ENCODE measurements around the gene ATP2C1.
"Not testable (repeated sequence)": the region's sequence is repeated elsewhere in the genome, so short reads cannot be mapped to it uniquely, and the experiment has no call there.

The ATP2C1 gene, protein sequence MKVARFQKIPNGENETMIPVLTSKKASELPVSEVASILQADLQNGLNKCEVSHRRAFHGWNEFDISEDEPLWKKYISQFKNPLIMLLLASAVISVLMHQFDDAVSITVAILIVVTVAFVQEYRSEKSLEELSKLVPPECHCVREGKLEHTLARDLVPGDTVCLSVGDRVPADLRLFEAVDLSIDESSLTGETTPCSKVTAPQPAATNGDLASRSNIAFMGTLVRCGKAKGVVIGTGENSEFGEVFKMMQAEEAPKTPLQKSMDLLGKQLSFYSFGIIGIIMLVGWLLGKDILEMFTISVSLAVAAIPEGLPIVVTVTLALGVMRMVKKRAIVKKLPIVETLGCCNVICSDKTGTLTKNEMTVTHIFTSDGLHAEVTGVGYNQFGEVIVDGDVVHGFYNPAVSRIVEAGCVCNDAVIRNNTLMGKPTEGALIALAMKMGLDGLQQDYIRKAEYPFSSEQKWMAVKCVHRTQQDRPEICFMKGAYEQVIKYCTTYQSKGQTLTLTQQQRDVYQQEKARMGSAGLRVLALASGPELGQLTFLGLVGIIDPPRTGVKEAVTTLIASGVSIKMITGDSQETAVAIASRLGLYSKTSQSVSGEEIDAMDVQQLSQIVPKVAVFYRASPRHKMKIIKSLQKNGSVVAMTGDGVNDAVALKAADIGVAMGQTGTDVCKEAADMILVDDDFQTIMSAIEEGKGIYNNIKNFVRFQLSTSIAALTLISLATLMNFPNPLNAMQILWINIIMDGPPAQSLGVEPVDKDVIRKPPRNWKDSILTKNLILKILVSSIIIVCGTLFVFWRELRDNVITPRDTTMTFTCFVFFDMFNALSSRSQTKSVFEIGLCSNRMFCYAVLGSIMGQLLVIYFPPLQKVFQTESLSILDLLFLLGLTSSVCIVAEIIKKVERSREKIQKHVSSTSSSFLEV

DNA sequence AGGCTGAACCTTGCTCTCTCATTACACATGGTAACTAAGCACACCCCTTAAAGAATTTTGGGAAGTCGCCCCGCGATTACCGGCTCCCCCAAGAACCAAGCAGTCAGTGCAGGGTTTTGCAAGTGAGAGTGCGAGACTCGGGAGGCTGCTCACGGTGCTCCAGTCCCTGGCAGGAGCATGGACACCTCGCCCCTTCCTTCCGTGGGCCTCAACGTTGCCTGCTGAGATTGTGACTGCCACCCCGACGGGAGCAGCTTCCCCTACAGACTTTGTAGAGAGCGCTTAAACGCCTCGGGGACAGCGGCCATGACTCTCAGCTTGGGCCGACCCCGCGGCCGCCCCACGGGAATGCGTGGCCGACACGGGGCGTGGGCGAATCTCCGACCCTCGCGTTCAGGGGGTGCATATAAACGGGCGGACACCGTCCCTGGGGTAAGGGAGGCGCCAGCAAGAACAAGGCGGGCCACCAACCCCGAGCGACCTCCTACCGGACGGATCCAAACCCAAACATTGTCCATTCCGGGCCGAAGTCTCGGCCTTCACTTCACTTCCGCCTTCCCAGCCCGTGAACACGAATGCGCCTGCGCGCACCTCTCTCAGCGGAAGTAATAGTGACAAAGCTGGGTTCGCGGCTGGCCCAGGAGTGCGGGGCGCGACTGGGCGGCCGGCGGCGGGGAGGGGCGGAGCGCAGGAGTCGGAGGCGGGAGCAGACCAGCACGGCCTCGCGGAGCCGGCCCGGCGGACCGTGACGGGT is at the start of gene ATP2C1:
Gene ATP2C1, plus strand, starts transcription at position 709 of the 754 bp plus-strand sequence. CDS start 686 bp downstream, outside the sequence.
- peak; percentile 98 for DNase-seq

- DNase-seq, result no peak
Observed at GRCh38 chr3:130844462-130844861, 49.4 kb upstream of the ATP2C1 start.

GRCh38 chr3:130846181-130846580 is 47.7 kb upstream of the ATP2C1 start:
- DNase-seq, result no peak

DNA sequence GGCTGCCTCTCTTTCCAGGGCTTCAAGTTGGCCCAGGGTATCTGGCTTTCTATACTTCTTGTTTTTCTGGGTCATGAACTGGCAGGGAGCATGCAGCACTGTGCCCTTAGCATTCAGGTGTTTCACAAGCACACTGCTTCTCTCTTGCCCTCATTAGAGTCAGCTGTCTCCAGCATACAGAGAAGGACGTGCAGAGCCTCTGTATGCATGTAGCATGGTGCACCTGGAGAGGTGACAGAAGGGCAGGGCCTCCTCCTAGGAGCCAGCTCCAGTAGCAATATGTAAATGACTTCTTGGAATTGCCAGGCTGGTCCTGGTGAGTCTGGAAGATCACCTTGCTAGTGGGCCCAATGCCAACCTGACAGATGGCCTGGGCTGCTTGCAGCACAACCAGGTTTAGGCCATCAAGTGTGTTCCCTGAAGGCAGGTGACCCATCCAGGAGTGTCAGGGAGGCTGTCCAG is 44.8 kb upstream of the ATP2C1 start:
- peak; percentile 17 for DNase-seq

DNA sequence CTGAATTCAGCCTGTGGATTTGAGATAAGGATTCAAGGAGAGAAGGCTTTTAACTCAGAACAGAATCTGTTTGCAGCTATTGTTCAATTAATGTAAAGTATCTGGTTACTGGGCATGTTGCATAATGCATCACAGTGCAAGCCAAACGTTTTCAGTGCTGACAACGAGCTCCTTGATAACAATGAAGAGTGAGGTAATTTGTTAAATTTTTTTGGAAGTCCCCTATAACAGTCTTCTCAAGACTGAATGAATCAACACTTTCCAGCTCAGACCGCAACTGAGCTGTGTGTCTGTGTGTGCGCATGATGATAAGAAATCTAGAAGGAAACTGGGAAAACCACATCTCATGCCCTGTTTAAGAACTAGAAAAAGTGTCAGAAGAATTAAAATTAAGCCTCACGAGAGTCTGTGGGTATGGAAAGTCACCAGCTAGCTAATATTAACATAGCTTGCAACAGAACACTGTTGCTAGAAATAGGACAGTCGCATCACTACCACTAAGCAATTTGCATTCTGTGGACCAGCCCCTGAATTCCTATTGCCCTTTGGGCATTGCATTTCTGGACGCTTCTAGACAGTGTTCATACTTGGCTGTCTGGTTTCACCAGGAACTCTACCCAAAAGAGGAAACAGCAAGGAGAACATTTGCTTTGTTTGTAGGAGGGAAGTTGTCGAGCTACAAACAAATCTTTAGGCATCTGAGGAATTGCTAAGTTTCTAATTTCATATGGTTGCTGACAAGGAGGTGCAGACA is 43.7 kb upstream of the ATP2C1 start:
- peak; percentile 54 for DNase-seq

DNA sequence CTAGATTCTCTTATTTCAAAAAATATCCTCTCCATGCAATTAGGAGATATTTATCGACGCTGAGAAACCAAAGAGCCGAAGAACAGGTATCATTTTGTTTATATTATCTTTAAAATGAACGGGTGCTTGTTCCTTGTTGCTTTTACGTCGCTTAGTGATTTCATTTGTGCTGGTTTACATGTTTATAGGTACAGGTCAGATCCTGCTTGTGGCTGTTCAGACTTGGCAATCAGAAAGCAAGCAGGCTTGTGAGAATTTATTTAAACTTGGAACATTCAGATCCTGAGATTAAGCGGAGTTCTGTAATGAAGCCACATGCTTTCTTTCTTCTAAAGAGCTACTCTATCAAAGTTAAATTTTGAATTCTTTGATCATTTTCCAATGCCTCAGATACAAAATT is 43.0 kb upstream of the ATP2C1 start:
- no peak for DNase-seq

DNA sequence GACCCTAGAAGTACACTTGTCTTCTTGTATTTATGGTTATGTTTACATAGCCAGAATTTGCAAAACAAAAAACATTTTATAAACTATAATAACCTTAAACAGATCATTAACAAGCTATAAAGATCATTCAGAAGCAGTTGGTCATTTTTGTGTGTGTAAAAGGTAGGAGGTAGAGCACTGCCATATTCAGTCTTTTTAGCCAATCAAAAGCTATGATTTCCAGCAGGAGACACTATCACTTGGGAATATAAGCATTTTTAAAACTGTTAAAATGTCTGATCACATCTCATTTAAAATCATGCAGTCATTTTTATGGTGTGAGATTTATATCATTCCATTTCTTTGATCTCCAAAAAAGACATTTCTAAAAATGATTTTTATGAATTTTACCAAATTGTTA is 42.6 kb upstream of the ATP2C1 start:
- no peak for DNase-seq

GRCh38 chr3:130853581-130853980 is 40.3 kb upstream of the ATP2C1 start:
- DNase-seq, result peak; percentile 47

DNA sequence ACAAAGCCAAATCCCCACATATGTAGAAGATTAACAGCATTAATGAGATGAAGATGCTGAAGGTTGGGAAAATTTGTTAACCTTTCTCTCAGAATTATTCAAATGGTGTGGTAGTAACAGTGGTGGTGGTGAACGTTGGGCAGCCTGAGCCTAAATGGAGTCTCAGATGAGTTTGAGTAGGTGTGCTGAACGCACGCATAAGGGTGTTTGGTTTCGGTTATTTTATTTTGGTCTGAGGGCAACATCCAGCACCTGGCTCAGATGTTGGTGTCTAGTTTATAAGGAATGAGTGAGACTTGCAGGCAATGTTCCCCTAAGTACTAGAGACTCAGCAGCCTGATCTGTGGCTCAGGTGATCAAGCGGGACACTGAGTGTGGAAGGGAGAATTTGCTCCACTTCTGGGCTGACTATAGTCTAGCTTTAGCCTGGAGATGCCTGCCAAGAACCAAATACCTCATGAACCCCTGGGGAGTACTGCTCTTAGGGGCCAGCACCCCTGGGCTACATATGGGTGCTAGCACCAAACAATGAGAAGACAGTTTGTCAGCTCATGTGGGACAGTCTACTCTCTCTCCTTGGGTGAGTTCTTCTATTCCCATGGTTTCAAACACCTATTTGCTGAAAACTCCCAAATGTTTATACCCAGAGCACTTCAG is 39.5 kb upstream of the ATP2C1 start:
- no peak for DNase-seq

DNA sequence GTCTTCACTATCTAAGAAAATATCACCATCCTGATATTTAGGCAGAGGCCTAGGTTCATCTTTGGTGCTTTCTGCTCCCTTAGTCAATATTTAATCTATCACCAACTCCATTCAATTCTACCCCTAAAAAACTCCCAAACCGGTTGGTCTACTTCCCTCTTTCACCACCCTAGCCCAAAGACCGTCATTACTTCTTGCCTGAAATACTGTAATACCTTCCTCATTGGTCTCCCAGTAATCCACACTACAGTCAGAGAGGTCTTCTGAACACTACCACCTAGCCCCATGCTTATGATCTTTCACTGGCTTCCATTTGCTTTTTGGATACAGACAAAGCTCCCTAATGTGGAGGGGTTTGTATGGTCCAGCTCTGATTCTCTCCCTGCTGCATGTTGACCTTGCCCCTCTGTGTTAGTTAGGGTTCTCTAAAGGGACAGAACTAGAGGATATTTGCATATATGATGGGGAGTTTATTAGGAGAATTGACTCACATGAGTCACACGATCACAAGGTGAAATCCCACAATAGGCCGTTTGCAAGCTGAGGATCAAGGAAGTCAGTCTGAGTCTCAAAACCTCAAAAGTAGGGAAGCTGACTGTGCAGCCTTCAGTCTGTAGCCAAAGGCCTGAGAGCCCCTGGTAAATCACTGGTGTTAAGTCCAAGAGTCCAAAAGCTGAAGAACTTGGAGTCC is 36.4 kb upstream of the ATP2C1 start:
- DNase-seq, result no peak

DNA sequence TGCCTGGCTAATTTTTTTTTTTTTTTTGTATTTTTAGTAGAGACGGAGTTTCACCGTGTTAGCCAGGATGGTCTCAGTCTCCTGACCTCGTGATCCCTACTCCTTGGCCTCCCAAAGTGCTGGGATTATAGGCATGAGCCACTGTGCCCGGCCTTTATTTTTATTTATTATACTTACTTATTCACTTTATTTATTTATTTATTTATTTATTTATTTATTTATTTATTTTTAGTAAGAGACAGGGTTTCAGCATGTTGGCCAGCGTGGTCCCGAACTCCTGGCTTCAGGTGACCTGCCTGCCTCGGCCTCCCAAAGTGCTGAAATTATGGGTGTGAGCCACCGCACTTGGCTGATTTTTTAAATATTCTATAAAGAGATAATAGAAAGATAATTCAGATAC is 31.8 kb upstream of the ATP2C1 start:
- not testable (repeated sequence) for DNase-seq

- DNase-seq, result no peak
Observed at GRCh38 chr3:130865489-130865888, 28.4 kb upstream of the ATP2C1 start.

GRCh38 chr3:130866327-130866726 is 27.6 kb upstream of the ATP2C1 start:
- no peak for DNase-seq

DNA sequence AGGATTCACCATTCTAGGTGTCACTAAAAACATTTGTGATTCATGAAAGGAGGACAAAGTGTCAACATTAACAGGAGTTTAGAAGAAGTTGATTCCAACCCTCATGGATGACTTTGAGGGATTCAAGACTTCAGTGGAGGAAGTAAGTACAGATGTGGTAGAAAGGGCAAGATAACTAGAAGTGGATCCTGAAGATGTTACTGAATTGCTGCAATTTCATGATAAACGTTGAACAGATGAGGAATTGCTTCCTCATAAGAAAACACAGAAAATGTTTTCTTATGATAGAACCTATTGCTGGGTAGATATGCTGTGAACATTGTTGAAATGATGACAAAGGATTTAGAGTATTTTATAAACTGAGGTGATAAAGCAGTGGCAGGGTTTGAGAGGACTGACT is 23.5 kb upstream of the ATP2C1 start:
- DNase-seq, result no peak

- DNase-seq, result no peak
Observed at GRCh38 chr3:130876594-130876993, 17.3 kb upstream of the ATP2C1 start.

GRCh38 chr3:130878464-130878863 is 15.4 kb upstream of the ATP2C1 start:
- no peak for DNase-seq

DNA sequence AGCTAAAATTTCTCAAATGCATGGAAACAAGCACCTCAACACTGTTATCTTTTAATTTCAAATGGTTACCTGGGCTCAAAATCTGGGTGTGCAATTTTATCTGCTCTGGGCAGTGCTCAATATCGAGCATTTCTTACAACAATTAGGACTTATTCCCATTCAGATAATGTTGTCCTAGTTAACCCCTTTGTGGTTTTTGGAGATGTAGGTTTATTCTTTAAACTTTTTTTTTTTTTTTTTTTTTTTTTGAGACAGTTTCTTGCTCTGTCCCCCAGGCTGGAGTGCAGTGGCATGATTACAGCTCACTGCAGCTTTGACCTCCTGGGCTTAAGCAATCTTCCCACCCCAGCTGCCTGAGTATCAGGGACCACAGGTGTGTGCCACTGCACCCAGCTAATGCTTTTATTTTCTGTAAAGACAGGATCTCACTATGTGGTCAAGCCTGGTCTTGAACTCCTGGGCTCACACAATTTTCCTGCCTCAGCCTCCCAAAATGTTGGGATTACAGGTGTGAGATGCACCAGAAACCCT is 4.4 kb upstream of the ATP2C1 start:
- DNase-seq, result no peak

DNA sequence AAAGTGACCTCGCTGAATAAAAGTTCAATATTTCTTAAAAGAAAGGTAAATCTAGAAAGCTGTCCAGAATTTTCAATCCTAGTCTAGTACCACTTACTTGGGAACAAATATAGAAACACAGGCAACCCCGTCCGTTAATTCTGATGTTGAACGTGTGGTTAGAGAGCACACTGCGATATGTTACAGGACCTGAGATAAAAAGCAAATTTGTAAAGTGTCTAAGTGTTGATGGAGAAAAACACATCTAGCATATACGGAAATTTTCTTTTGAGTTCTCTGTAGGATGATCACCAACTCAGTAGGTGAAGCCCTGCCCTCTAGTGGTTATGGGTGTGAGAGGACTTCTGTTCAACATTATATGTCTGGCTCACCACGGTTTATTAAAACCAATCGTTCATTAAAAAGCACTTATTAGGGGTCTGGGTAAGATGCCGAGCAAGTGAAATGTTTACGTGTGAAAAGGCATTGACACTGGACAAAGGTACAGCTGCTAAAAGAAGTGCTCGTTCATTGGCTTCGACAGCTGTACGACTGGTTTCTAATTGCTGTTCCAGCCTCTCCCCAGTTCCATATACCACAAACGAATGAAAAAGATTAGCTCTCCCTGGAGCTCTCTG is 1.0 kb upstream of the ATP2C1 start:
- peak; percentile 96 for DNase-seq

DNA sequence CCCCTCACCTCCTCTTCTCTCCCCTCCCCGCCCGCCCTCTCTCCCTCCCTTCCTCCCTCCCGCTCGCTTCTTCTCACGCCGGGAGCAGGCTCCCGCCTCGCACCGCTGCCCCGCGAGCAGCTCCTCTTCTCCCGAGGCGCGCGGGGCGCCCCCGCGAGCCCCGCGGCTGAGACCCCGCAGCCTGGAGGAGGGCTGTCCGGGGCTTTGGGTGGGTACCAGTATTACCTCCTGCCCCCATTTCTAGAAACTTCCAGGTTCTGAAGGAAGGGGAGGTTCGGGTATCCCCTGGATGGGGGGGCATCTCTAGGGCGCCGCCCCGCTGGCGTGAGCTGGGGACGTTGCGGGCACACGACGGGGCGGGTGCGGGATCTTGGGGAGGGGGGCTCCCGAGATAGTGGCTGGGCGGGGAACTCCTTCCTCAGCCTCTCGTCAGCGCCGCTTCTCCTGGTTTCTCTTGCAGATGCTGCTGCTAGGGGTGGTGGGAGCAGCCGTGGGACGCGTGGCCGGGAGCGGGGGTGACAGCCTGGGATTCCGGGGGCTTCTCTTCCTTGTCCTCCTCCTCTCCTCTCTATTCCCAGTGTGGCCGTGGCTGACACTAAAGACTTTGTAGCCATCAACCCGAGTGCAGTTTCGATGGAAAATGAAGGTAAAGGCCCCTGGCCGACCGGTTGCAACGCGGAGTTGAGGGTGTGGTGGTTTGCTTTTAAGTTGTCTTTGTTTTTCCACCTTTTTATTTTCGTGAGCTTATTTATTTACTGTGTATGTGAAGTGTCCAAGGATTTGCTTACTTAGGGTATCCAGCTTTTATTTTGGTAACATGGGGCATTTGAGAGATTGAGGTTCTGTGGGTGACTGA is 474 bp downstream of the ATP2C1 start:
- DNase-seq, result peak; percentile 80

- no peak for DNase-seq
Observed at GRCh38 chr3:130894986-130895280, 1.0 kb downstream of the ATP2C1 start.
